ENCODE results near the gene PPM1A. TPM values are rescaled to one million over a fixed set of nuclear protein-coding genes. Genes with fewer than 3 reads are reported as not detected.

Gene PPM1A
- total and polyA plus RNA-seq, 2 experiments from 2014 or later: 29.8 to 34.1 TPM

DNA sequence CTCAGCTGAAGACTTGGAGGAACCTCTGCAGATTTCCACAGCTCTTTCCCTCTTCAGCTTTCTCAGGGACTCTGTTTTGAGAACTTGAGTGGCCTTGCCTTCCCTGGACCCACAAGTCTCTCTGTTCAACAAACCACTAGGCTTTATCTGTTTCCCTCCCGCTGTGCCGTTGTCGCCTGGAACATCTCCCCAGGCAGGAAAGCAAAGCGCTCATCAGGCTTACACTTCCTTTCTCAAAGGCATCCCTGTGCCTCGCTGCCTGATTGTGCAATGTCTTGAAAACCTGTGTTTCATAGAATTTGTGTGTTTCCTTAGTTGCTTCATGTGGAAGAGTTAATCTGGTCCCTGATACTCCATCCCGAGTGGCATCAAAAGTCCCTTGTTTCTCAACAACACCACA lies 64.1 kb downstream of the PPM1A start (continued):
- TF ChIP-seq, protein P1, sequence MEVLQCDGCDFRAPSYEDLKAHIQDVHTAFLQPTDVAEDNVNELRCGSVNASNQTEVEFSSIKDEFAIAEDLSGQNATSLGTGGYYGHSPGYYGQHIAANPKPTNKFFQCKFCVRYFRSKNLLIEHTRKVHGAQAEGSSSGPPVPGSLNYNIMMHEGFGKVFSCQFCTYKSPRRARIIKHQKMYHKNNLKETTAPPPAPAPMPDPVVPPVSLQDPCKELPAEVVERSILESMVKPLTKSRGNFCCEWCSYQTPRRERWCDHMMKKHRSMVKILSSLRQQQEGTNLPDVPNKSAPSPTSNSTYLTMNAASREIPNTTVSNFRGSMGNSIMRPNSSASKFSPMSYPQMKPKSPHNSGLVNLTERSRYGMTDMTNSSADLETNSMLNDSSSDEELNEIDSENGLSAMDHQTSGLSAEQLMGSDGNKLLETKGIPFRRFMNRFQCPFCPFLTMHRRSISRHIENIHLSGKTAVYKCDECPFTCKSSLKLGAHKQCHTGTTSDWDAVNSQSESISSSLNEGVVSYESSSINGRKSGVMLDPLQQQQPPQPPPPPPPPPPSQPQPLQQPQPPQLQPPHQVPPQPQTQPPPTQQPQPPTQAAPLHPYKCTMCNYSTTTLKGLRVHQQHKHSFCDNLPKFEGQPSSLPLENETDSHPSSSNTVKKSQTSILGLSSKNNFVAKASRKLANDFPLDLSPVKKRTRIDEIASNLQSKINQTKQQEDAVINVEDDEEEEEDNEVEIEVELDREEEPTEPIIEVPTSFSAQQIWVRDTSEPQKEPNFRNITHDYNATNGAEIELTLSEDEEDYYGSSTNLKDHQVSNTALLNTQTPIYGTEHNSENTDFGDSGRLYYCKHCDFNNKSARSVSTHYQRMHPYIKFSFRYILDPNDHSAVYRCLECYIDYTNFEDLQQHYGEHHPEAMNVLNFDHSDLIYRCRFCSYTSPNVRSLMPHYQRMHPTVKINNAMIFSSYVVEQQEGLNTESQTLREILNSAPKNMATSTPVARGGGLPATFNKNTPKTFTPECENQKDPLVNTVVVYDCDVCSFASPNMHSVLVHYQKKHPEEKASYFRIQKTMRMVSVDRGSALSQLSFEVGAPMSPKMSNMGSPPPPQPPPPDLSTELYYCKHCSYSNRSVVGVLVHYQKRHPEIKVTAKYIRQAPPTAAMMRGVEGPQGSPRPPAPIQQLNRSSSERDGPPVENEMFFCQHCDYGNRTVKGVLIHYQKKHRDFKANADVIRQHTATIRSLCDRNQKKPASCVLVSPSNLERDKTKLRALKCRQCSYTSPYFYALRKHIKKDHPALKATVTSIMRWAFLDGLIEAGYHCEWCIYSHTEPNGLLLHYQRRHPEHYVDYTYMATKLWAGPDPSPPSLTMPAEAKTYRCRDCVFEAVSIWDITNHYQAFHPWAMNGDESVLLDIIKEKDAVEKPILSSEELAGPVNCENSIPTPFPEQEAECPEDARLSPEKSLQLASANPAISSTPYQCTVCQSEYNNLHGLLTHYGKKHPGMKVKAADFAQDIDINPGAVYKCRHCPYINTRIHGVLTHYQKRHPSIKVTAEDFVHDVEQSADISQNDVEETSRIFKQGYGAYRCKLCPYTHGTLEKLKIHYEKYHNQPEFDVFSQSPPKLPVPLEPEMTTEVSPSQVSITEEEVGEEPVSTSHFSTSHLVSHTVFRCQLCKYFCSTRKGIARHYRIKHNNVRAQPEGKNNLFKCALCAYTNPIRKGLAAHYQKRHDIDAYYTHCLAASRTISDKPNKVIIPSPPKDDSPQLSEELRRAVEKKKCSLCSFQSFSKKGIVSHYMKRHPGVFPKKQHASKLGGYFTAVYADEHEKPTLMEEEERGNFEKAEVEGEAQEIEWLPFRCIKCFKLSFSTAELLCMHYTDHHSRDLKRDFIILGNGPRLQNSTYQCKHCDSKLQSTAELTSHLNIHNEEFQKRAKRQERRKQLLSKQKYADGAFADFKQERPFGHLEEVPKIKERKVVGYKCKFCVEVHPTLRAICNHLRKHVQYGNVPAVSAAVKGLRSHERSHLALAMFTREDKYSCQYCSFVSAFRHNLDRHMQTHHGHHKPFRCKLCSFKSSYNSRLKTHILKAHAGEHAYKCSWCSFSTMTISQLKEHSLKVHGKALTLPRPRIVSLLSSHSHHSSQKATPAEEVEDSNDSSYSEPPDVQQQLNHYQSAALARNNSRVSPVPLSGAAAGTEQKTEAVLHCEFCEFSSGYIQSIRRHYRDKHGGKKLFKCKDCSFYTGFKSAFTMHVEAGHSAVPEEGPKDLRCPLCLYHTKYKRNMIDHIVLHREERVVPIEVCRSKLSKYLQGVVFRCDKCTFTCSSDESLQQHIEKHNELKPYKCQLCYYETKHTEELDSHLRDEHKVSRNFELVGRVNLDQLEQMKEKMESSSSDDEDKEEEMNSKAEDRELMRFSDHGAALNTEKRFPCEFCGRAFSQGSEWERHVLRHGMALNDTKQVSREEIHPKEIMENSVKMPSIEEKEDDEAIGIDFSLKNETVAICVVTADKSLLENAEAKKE (CRISPR knock-in tag; IDR thresholded peaks at IDR 0.05): no peak

DNA sequence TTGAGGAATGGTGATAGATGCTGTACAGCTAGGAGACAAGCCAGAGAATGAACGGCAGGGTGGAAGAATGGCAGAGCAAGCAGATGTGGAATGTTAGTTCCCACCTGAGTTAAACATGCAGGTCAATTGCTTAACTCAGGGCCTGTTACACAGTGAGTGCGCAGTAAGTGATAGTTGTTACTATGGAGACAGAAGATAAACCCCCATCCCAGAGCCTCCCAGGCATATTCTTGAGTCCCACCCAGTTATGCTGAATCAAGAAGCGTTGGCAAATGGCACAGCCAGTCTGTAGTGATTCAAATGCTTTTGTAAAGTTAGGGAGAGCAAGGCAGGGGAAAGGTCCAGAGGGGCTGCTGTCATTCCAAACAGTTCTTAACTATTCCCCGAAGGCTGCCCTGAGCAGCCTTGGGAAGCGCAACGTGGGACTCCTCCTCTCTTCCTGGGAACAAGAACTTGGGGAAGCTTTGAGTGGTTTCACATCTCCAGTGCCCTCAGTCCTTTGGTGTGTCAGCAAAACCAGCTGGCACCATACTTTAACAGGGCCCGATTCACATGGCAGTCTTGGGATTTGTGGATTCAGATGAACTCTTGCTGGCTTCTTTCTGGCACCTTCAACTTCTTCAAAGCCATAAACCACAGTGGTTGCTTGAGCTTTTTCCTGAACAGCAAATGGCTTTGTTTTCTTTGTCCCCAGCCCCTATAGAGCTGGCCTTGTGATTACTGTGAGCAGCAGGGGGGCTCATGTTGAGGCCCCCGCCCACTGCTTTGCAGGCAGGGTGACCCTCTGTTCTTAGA lies 66.4 kb downstream of the PPM1A start:
- Mint-ChIP-seq H3K36me3 (ENCODE audit: low read depth) (peaks cover 15% of the 10 kb centered on the region), H3K4me1 (peaks cover 61% of the 10 kb centered on the region), H3K27ac (no peak overlapping the region), H3K4me3 (no peak overlapping the region; the same call in 2 of the 3 replicates), H3K27me3 (ENCODE audit: insufficient read depth, low read depth, poor library complexity) (peaks cover 8% of the 10 kb centered on the region), H3K9me3 (peaks cover 14% of the 10 kb centered on the region)
- H3K27ac ChIP-seq (ENCODE audit: low read depth): peak overlapping the region; percentile 75; the same call in 1 of the 2 replicates
- H3K4me3 ChIP-seq: 0 out of 2 replicates have a peak overlapping the region, but pooled peaks have one; percentile 15
- peaks cover 34% of the 10 kb centered on the region for H3K4me1 ChIP-seq (ENCODE audit: insufficient read depth)
- H3K36me3 ChIP-seq (ENCODE audit: insufficient read depth): no peaks in the 10 kb centered on the region
- H3F3A ChIP-seq (replicated peaks; ENCODE audit: low read depth): peaks cover 13% of the 10 kb centered on the region; the same call in 1 of the 2 replicates
- DNase-seq (ENCODE audit: low spot score): no peak
- H2AFZ ChIP-seq: peak overlapping the region; percentile 8; the same call in 1 of the 2 replicates
- H3K9me2 ChIP-seq (ENCODE audit: insufficient read depth): peaks cover 9% of the 10 kb centered on the region; the same call in 1 of the 2 replicates
- no peaks in the 10 kb centered on the region for H3K79me2 ChIP-seq (replicated peaks; ENCODE audit: insufficient read depth)
- peak; percentile 15; the same call in 2 of the 3 replicates for ATAC-seq
- H4K20me1 ChIP-seq (replicated peaks; ENCODE audit: insufficient read depth): no peaks in the 10 kb centered on the region
- H3K27me3 ChIP-seq (ENCODE audit: insufficient read depth): no peaks in the 10 kb centered on the region
- peak overlapping the region; percentile 2 for H3K4me2 ChIP-seq
- TF ChIP-seq POLR2AphosphoS5 (IDR thresholded peaks at IDR 0.05; ENCODE audit: low read depth): no peak
- no peak for TF ChIP-seq ZNF114 (CRISPR knock-in tag; IDR thresholded peaks at IDR 0.05)
- no peak for TF ChIP-seq JUNB (IDR thresholded peaks at IDR 0.05; ENCODE audit: unreplicated experiment)
- TF ChIP-seq, protein P2, sequence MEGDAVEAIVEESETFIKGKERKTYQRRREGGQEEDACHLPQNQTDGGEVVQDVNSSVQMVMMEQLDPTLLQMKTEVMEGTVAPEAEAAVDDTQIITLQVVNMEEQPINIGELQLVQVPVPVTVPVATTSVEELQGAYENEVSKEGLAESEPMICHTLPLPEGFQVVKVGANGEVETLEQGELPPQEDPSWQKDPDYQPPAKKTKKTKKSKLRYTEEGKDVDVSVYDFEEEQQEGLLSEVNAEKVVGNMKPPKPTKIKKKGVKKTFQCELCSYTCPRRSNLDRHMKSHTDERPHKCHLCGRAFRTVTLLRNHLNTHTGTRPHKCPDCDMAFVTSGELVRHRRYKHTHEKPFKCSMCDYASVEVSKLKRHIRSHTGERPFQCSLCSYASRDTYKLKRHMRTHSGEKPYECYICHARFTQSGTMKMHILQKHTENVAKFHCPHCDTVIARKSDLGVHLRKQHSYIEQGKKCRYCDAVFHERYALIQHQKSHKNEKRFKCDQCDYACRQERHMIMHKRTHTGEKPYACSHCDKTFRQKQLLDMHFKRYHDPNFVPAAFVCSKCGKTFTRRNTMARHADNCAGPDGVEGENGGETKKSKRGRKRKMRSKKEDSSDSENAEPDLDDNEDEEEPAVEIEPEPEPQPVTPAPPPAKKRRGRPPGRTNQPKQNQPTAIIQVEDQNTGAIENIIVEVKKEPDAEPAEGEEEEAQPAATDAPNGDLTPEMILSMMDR (conservative IDR thresholded peaks at IDR 0.05; ENCODE audit: low read depth in 2 of 2): no peak
- TF ChIP-seq, protein P1 (CRISPR knock-in tag; IDR thresholded peaks at IDR 0.05): no peak

Data from GM23338 (cell line).